Measurements from ENCODE around the gene RNF114. TPM values are rescaled to one million over a fixed set of nuclear protein-coding genes. Genes with fewer than 3 reads are reported as not detected.

Gene RNF114
- polyA plus RNA-seq, 1 of the 3 experiments (the other 2 are of a cell fraction), result 55.0 TPM

DNA sequence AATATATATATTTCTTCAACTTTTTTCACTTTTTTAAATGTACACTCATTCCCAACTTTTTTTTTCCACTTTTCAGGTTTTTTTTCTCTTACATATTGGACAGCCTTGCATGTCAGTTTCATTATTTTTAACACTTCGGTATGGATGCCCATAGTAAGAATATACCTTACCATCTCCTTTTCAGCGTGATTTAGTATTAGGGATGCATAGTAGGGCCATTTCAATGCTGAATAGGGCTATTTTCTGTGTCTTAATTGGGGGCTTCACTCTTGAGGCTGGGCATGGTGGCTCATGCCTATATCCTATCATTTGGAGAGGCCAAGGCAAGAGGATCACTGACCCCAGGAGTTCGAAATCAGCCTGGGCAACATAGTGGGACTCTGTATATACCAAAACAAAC is 6.7 kb downstream of the RNF114 start:
- Histone ChIP-seq H3K9me2 (no peaks in the 10 kb centered on the region), H3K36me3 (replicated peaks in 1 of 2; ENCODE audit: control insufficient read depth in 1 of 2, insufficient read depth in 2 of 2, low read length in 1 of 2) (peaks cover 25 to 56% of the 10 kb centered on the region in 2 experiments), H3K9me3 (no peaks in the 10 kb centered on the region), H3K27me3 (ENCODE audit: insufficient read depth) (no peaks in the 10 kb centered on the region), H3K79me2 (ENCODE audit: insufficient read depth) (peaks cover 85% of the 10 kb centered on the region), H3K4me1 (ENCODE audit: control insufficient read depth in 1 of 2, insufficient read depth in 2 of 2, low read depth in 1 of 2, low read length in 1 of 2) (peaks cover 11 to 12% of the 10 kb centered on the region in 2 experiments), H3K9ac (no peak overlapping the region), H4K20me1 (ENCODE audit: insufficient read depth) (peaks cover 9% of the 10 kb centered on the region), H3K4me3 (ENCODE audit: low read depth in 2 of 2, low read length in 1 of 2) (no peak overlapping the region), H2AFZ (ENCODE audit: low read depth) (no peak overlapping the region), H3K4me2 (no peak overlapping the region), H3K27ac (ENCODE audit: low read depth in 2 of 2, low read length in 1 of 2) (no peak overlapping the region), H3F3A (replicated peaks; ENCODE audit: insufficient read depth) (peaks cover 18% of the 10 kb centered on the region)
- WGBS (ENCODE audit: low lambda C conversion rate), result 97% methylated on average over 3 of the region's 3 CpGs
- no peak for DNase-seq
- CTCF ChIA-PET, result interaction anchor here (1.9 to 4.2 kb wide), 2 partner anchors 36 to 128 kb away, joined by 8 to 16 read pairs; no protein-coding TSS in a partner anchor
- TF ChIP-seq, protein P1, sequence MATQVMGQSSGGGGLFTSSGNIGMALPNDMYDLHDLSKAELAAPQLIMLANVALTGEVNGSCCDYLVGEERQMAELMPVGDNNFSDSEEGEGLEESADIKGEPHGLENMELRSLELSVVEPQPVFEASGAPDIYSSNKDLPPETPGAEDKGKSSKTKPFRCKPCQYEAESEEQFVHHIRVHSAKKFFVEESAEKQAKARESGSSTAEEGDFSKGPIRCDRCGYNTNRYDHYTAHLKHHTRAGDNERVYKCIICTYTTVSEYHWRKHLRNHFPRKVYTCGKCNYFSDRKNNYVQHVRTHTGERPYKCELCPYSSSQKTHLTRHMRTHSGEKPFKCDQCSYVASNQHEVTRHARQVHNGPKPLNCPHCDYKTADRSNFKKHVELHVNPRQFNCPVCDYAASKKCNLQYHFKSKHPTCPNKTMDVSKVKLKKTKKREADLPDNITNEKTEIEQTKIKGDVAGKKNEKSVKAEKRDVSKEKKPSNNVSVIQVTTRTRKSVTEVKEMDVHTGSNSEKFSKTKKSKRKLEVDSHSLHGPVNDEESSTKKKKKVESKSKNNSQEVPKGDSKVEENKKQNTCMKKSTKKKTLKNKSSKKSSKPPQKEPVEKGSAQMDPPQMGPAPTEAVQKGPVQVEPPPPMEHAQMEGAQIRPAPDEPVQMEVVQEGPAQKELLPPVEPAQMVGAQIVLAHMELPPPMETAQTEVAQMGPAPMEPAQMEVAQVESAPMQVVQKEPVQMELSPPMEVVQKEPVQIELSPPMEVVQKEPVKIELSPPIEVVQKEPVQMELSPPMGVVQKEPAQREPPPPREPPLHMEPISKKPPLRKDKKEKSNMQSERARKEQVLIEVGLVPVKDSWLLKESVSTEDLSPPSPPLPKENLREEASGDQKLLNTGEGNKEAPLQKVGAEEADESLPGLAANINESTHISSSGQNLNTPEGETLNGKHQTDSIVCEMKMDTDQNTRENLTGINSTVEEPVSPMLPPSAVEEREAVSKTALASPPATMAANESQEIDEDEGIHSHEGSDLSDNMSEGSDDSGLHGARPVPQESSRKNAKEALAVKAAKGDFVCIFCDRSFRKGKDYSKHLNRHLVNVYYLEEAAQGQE (IDR thresholded peaks at IDR 0.05; ENCODE audit: low read depth, low read length), result no peak
- TF ChIP-seq GABPA (IDR thresholded peaks at IDR 0.05; ENCODE audit: low read depth), result no peak
- no peak for TF ChIP-seq TCF12 (IDR thresholded peaks at IDR 0.05)
- TF ChIP-seq, protein P2, sequence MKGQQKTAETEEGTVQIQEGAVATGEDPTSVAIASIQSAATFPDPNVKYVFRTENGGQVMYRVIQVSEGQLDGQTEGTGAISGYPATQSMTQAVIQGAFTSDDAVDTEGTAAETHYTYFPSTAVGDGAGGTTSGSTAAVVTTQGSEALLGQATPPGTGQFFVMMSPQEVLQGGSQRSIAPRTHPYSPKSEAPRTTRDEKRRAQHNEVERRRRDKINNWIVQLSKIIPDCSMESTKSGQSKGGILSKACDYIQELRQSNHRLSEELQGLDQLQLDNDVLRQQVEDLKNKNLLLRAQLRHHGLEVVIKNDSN (IDR thresholded peaks at IDR 0.05; ENCODE audit: borderline replicate concordance, low read depth), result no peak
- TF ChIP-seq, protein P3, sequence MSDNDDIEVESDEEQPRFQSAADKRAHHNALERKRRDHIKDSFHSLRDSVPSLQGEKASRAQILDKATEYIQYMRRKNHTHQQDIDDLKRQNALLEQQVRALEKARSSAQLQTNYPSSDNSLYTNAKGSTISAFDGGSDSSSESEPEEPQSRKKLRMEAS (IDR thresholded peaks at IDR 0.05; ENCODE audit: low read depth), result no peak
- TF ChIP-seq TEAD4 (IDR thresholded peaks at IDR 0.05; ENCODE audit: borderline replicate concordance, insufficient read depth), result no peak
- TF ChIP-seq ELF1 (IDR thresholded peaks at IDR 0.05), result no peak
- TF ChIP-seq, protein P4, sequence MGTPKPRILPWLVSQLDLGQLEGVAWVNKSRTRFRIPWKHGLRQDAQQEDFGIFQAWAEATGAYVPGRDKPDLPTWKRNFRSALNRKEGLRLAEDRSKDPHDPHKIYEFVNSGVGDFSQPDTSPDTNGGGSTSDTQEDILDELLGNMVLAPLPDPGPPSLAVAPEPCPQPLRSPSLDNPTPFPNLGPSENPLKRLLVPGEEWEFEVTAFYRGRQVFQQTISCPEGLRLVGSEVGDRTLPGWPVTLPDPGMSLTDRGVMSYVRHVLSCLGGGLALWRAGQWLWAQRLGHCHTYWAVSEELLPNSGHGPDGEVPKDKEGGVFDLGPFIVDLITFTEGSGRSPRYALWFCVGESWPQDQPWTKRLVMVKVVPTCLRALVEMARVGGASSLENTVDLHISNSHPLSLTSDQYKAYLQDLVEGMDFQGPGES (IDR thresholded peaks at IDR 0.05; ENCODE audit: low read depth, low read length), result no peak
- POLR2A ChIA-PET, result no interaction called here

DNA sequence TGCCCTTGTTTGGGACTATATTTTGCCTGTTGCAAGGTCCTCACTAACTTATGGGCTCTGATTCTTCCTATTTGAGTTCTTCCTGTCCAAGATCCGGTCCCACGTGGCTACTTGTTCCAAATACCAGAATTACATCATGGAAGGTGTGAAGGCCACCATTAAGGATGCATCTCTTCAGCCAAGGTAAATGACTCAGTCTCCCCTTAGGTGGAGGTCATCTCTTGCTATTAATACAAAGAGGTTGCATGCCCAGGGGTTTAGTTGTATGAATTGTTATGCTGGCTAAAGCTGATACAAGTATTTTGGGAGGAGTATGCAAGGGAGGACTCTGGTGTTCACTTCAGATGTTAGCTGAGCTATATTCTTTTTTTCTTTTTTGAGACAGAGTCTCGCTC is 9.1 kb downstream of the RNF114 start:
- Histone ChIP-seq H3K36me3 (replicated peaks in 1 of 2; ENCODE audit: control insufficient read depth in 1 of 2, insufficient read depth in 2 of 2, low read length in 1 of 2) (peaks cover 23 to 47% of the 10 kb centered on the region in 2 experiments), H3K79me2 (ENCODE audit: insufficient read depth) (peaks cover 66% of the 10 kb centered on the region), H3K27me3 (ENCODE audit: insufficient read depth) (no peaks in the 10 kb centered on the region), H3K4me2 (no peak overlapping the region), H3K9ac (no peak overlapping the region), H3K9me2 (no peaks in the 10 kb centered on the region), H3K9me3 (no peaks in the 10 kb centered on the region), H3K27ac (ENCODE audit: low read depth in 2 of 2, low read length in 1 of 2) (no peak overlapping the region), H3K4me3 (ENCODE audit: low read depth in 2 of 2, low read length in 1 of 2) (no peak overlapping the region), H3F3A (replicated peaks; ENCODE audit: insufficient read depth) (peaks cover 33% of the 10 kb centered on the region), H4K20me1 (ENCODE audit: insufficient read depth) (no peaks in the 10 kb centered on the region; the same call in 1 of the 2 replicates), H3K4me1 (ENCODE audit: control insufficient read depth in 1 of 2, insufficient read depth in 2 of 2, low read depth in 1 of 2, low read length in 1 of 2) (peaks cover 0 to 18% of the 10 kb centered on the region in 2 experiments; a peak in 2 of 4 replicates), H2AFZ (ENCODE audit: low read depth) (no peak overlapping the region)
- ChIA-PET POLR2A (no interaction called here), CTCF (interaction anchor here (0.8 to 4.2 kb wide), 5 partner anchors 19 to 126 kb away, joined by 3 to 16 read pairs (median 4); no protein-coding TSS in a partner anchor)
- WGBS (ENCODE audit: low lambda C conversion rate), result 94% methylated on average over 3 of the region's 3 CpGs
- DNase-seq, result no peak
- TF ChIP-seq, protein P1 (IDR thresholded peaks at IDR 0.05; ENCODE audit: low read depth, low read length), result no peak
- no peak for TF ChIP-seq YY1 (IDR thresholded peaks at IDR 0.05; ENCODE audit: low read depth)
- no peak for TF ChIP-seq FOSL2 (IDR thresholded peaks at IDR 0.05; ENCODE audit: borderline replicate concordance, low read depth)
- TF ChIP-seq RXRA (IDR thresholded peaks at IDR 0.05; ENCODE audit: borderline replicate concordance, low read depth), result no peak
- no peak for TF ChIP-seq TEAD4 (IDR thresholded peaks at IDR 0.05; ENCODE audit: borderline replicate concordance, insufficient read depth)
- TF ChIP-seq, protein P5, sequence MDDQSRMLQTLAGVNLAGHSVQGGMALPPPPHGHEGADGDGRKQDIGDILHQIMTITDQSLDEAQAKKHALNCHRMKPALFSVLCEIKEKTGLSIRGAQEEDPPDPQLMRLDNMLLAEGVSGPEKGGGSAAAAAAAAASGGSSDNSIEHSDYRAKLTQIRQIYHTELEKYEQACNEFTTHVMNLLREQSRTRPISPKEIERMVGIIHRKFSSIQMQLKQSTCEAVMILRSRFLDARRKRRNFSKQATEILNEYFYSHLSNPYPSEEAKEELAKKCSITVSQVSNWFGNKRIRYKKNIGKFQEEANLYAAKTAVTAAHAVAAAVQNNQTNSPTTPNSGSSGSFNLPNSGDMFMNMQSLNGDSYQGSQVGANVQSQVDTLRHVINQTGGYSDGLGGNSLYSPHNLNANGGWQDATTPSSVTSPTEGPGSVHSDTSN (IDR thresholded peaks at IDR 0.05), result no peak
- no peak for TF ChIP-seq GATA2 (CRISPR knock-in tag; IDR thresholded peaks at IDR 0.05)
- TF ChIP-seq RFX5 (IDR thresholded peaks at IDR 0.05; ENCODE audit: low read length), result no peak
- TF ChIP-seq GABPA (IDR thresholded peaks at IDR 0.05; ENCODE audit: low read depth), result no peak
